T-helper 17 cell (primary cell): ENCODE data around the gene LINC00305. TPM values are rescaled to one million over a fixed set of nuclear protein-coding genes. Genes with fewer than 3 reads are reported as not detected.

Source experiments
- ATAC-seq: fragments of 150-1000 bp; cut with Tn5 transposase; 2 replicates; pipeline ENCODE4 v1.10.0; 2021; ENCODE audit warnings: mild to moderate bottlenecking, moderate library complexity
- DNase-seq, 3 donors: peaks; one replicate each; pipeline versions ENCODE4 v3.0.0 to v3.0.0-alpha.2; 2020 to 2021
- H3K9me3 ChIP-seq: one replicate; pipeline ENCODE4 v1.7.0; 2013; ENCODE audit warnings: low read length, mild to moderate bottlenecking; ENCODE audit not compliant: control insufficient read depth, poor library complexity, severe bottlenecking
- H3K27ac Mint-ChIP-seq: one replicate; pipeline ENCODE4 v1.8.0; 2022; ENCODE audit warnings: mild to moderate bottlenecking, moderate library complexity, mixed read lengths
- H3K27me3 Mint-ChIP-seq: one replicate; pipeline ENCODE4 v1.8.0; 2022; ENCODE audit warnings: mixed read lengths
- H3K36me3 Mint-ChIP-seq: one replicate; pipeline ENCODE4 v1.8.0; 2022; ENCODE audit warnings: low read depth, mixed read lengths
- H3K4me1 Mint-ChIP-seq: one replicate; pipeline ENCODE4 v1.8.0; 2022; ENCODE audit warnings: mild to moderate bottlenecking, mixed read lengths
- H3K4me3 Mint-ChIP-seq: one replicate; pipeline ENCODE4 v1.8.0; 2022; ENCODE audit warnings: mild to moderate bottlenecking, moderate library complexity, mixed read lengths
- total RNA-seq, 4 donors: library from RNA in 2 of 4; stranded (reverse) in 2 of 4; gene quantifications; one replicate each; pipeline ENCODE4 v1.2.3 and lab custom pipeline; 2022 to 2026

Gene LINC00305
- total RNA-seq (not detected), total RNA-seq (lab: John Stamatoyannopoulos, UW) (0 reads per million in 2 donors)

GRCh38 chr18:64148988-64149387, at the start of gene LINC00305:
TSS of gene LINC00305 (minus strand) at chr18:64149088.
- Mint-ChIP-seq H3K27me3 (peaks cover 5% of the 10 kb centered on the region), H3K4me1 (no peaks in the 10 kb centered on the region), H3K36me3 (no peaks in the 10 kb centered on the region), H3K27ac (no peak within 1 kb of the TSS), H3K4me3 (no peak within 1 kb of the TSS)
- DNase-seq, result no peak
- H3K9me3 ChIP-seq, result no peaks in the 10 kb centered on the region
- ATAC-seq, result no peak

- Mint-ChIP-seq H3K4me1 (no peaks in the 10 kb centered on the region), H3K4me3 (no peak overlapping the region), H3K36me3 (no peaks in the 10 kb centered on the region), H3K27ac (no peak overlapping the region), H3K27me3 (peaks cover 5% of the 10 kb centered on the region)
- no peaks in the 10 kb centered on the region for H3K9me3 ChIP-seq
- ATAC-seq (no peak), DNase-seq (no peak)
Observed at GRCh38 chr18:64191069-64191468, 42.2 kb upstream of the LINC00305 start.

GRCh38 chr18:64185987-64186386, 37.1 kb upstream of the LINC00305 start:
- Mint-ChIP-seq H3K27ac (no peak overlapping the region), H3K4me3 (no peak overlapping the region), H3K36me3 (no peaks in the 10 kb centered on the region), H3K27me3 (peaks cover 5% of the 10 kb centered on the region), H3K4me1 (no peaks in the 10 kb centered on the region)
- peaks cover 3% of the 10 kb centered on the region for H3K9me3 ChIP-seq
- DNase-seq, result no peak
- ATAC-seq, result no peak

GRCh38 chr18:64183665-64184064, 34.8 kb upstream of the LINC00305 start:
- Mint-ChIP-seq H3K4me3 (no peak overlapping the region), H3K27me3 (peaks cover 3% of the 10 kb centered on the region), H3K36me3 (no peaks in the 10 kb centered on the region), H3K4me1 (no peaks in the 10 kb centered on the region), H3K27ac (no peak overlapping the region)
- peaks cover 3% of the 10 kb centered on the region for H3K9me3 ChIP-seq
- no peak for DNase-seq
- ATAC-seq, result no peak

GRCh38 chr18:64180617-64181016, 31.7 kb upstream of the LINC00305 start:
- Mint-ChIP-seq H3K36me3 (no peaks in the 10 kb centered on the region), H3K4me1 (no peaks in the 10 kb centered on the region), H3K27me3 (no peaks in the 10 kb centered on the region), H3K4me3 (no peak overlapping the region), H3K27ac (no peak overlapping the region)
- DNase-seq (no peak), ATAC-seq (no peak)
- peaks cover 3% of the 10 kb centered on the region for H3K9me3 ChIP-seq

GRCh38 chr18:64180171-64180570, 31.3 kb upstream of the LINC00305 start:
- Mint-ChIP-seq H3K36me3 (no peaks in the 10 kb centered on the region), H3K27ac (no peak overlapping the region), H3K27me3 (no peaks in the 10 kb centered on the region), H3K4me3 (no peak overlapping the region), H3K4me1 (no peaks in the 10 kb centered on the region)
- H3K9me3 ChIP-seq, result peaks cover 3% of the 10 kb centered on the region
- DNase-seq, result no peak
- no peak for ATAC-seq

- Mint-ChIP-seq H3K4me1 (no peaks in the 10 kb centered on the region), H3K36me3 (no peaks in the 10 kb centered on the region), H3K27me3 (no peaks in the 10 kb centered on the region), H3K27ac (no peak overlapping the region), H3K4me3 (no peak overlapping the region)
- H3K9me3 ChIP-seq, result peaks cover 3% of the 10 kb centered on the region
- ATAC-seq, result no peak
- DNase-seq, result no peak
Observed at GRCh38 chr18:64179556-64180080, 30.7 kb upstream of the LINC00305 start.

- no peaks in the 10 kb centered on the region for H3K36me3 Mint-ChIP-seq
- H3K4me3 Mint-ChIP-seq, result no peak overlapping the region
- H3K9me3 ChIP-seq, result peaks cover 3% of the 10 kb centered on the region
- no peak overlapping the region for H3K27ac Mint-ChIP-seq
- no peaks in the 10 kb centered on the region for H3K4me1 Mint-ChIP-seq
- H3K27me3 Mint-ChIP-seq, result no peaks in the 10 kb centered on the region
- no peak for ATAC-seq
- DNase-seq, result no peak
Observed at GRCh38 chr18:64178860-64179259, 30.0 kb upstream of the LINC00305 start.

- Mint-ChIP-seq H3K27me3 (no peaks in the 10 kb centered on the region), H3K36me3 (no peaks in the 10 kb centered on the region), H3K4me3 (no peak overlapping the region), H3K27ac (no peak overlapping the region), H3K4me1 (no peaks in the 10 kb centered on the region)
- H3K9me3 ChIP-seq, result no peaks in the 10 kb centered on the region
- no peak for ATAC-seq
- DNase-seq, result no peak
Observed at GRCh38 chr18:64175432-64175831, 26.5 kb upstream of the LINC00305 start.

GRCh38 chr18:64171576-64171975, 22.7 kb upstream of the LINC00305 start:
- DNase-seq, result no peak
- no peaks in the 10 kb centered on the region for H3K27me3 Mint-ChIP-seq
- no peaks in the 10 kb centered on the region for H3K9me3 ChIP-seq
- H3K27ac Mint-ChIP-seq, result no peak overlapping the region
- no peak overlapping the region for H3K4me3 Mint-ChIP-seq
- no peak for ATAC-seq
- H3K36me3 Mint-ChIP-seq, result no peaks in the 10 kb centered on the region
- H3K4me1 Mint-ChIP-seq, result no peaks in the 10 kb centered on the region

- Mint-ChIP-seq H3K27me3 (no peaks in the 10 kb centered on the region), H3K4me3 (no peak overlapping the region), H3K36me3 (no peaks in the 10 kb centered on the region), H3K27ac (no peak overlapping the region), H3K4me1 (no peaks in the 10 kb centered on the region)
- ATAC-seq, result no peak
- DNase-seq, result no peak
- H3K9me3 ChIP-seq, result no peaks in the 10 kb centered on the region
Observed at GRCh38 chr18:64167408-64167925, 18.6 kb upstream of the LINC00305 start.

GRCh38 chr18:64165906-64166305, 17.0 kb upstream of the LINC00305 start:
- no peak overlapping the region for H3K4me3 Mint-ChIP-seq
- ATAC-seq (no peak), DNase-seq (no peak)
- no peaks in the 10 kb centered on the region for H3K27me3 Mint-ChIP-seq
- no peaks in the 10 kb centered on the region for H3K9me3 ChIP-seq
- H3K4me1 Mint-ChIP-seq, result no peaks in the 10 kb centered on the region
- H3K36me3 Mint-ChIP-seq, result no peaks in the 10 kb centered on the region
- no peak overlapping the region for H3K27ac Mint-ChIP-seq

GRCh38 chr18:64164883-64165282, 16.0 kb upstream of the LINC00305 start:
- no peak for DNase-seq
- no peaks in the 10 kb centered on the region for H3K4me1 Mint-ChIP-seq
- H3K27me3 Mint-ChIP-seq, result no peaks in the 10 kb centered on the region
- H3K4me3 Mint-ChIP-seq, result no peak overlapping the region
- no peak for ATAC-seq
- no peaks in the 10 kb centered on the region for H3K9me3 ChIP-seq
- no peaks in the 10 kb centered on the region for H3K36me3 Mint-ChIP-seq
- no peak overlapping the region for H3K27ac Mint-ChIP-seq

GRCh38 chr18:64149916-64150438, 1.1 kb upstream of the LINC00305 start:
- H3K27ac Mint-ChIP-seq, result no peak overlapping the region
- H3K4me1 Mint-ChIP-seq, result no peaks in the 10 kb centered on the region
- no peak for ATAC-seq
- no peak overlapping the region for H3K4me3 Mint-ChIP-seq
- H3K9me3 ChIP-seq, result no peaks in the 10 kb centered on the region
- DNase-seq, result no peak
- H3K27me3 Mint-ChIP-seq, result peaks cover 5% of the 10 kb centered on the region
- no peaks in the 10 kb centered on the region for H3K36me3 Mint-ChIP-seq
